ENCODE measurements around the gene ZNF586. TPM values are rescaled to one million over a fixed set of nuclear protein-coding genes. Genes with fewer than 3 reads are reported as not detected.
"Not testable (repeated sequence)": the region's sequence is repeated elsewhere in the genome, so short reads cannot be mapped to it uniquely, and the experiment has no call there.

Gene ZNF586
- total and polyA plus RNA-seq, 8 donors, result 13.2 to 38.1 (median 29.2) TPM

DNA sequence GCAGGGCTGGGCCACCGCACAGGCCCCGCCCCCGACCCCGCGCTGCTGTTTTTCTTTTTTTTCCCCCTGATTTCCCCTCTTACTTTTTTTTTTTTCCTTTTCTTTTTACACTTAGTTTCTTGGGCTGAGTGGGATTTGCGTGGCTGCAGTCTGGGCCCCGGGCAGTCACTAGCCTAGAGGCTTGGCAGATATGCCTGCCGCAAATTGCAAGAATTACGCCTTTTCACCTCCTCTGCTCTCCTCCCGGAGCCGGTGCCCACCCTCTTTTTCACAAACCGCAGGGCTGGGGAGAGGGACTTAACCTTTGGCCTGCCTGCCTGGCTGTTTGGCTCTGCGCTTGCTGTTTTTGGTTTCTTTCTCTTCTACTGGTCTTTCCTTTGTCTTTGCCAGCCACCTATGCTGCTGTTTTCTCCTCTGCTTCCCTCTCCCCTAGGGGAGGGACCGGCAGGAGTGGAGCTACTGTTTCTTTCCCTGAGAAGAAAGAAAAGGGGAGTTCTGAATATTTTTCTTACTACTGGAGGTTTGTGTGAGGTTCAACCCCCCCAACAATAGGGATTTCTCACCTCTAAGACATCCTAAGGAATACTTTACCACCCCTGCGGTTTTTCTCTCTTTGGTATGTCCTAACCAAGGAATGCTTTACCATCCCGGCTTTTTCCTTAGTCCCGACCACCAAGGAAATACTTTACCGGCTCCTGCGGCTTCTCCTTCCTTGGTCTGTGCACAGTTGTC lies 34.3 kb downstream of the ZNF586 start:
- H3K4me3 ChIP-seq, result peak overlapping the region; percentile 37 to 45
- H3K27ac ChIP-seq, result peak overlapping the region; percentile 83 to 87
- no peaks in the 10 kb centered on the region for H3K9me3 ChIP-seq
- DNase-seq, result peak in 2 of 4 donors; percentile 47 to 61
- TF ChIP-seq, protein P1, sequence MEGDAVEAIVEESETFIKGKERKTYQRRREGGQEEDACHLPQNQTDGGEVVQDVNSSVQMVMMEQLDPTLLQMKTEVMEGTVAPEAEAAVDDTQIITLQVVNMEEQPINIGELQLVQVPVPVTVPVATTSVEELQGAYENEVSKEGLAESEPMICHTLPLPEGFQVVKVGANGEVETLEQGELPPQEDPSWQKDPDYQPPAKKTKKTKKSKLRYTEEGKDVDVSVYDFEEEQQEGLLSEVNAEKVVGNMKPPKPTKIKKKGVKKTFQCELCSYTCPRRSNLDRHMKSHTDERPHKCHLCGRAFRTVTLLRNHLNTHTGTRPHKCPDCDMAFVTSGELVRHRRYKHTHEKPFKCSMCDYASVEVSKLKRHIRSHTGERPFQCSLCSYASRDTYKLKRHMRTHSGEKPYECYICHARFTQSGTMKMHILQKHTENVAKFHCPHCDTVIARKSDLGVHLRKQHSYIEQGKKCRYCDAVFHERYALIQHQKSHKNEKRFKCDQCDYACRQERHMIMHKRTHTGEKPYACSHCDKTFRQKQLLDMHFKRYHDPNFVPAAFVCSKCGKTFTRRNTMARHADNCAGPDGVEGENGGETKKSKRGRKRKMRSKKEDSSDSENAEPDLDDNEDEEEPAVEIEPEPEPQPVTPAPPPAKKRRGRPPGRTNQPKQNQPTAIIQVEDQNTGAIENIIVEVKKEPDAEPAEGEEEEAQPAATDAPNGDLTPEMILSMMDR (IDR thresholded peaks at IDR 0.05), result no peak
- peaks cover 12 to 61% of the 10 kb centered on the region in 2 donors for H3K4me1 ChIP-seq
- peak; percentile 62 for ATAC-seq
- H3K27me3 ChIP-seq, result no peaks in the 10 kb centered on the region
- intact Hi-C loops (cut with DNase I), result no loop called here
- H3K36me3 ChIP-seq, result peaks cover 0 to 21% of the 10 kb centered on the region in 2 donors

GRCh38 chr19:57807541-57807940 lies 38.1 kb downstream of the ZNF586 start:
- Histone ChIP-seq H3K27ac (no peak overlapping the region), H3K4me3 (no peak overlapping the region), H3K4me1 (peaks cover 13 to 52% of the 10 kb centered on the region in 2 donors), H3K36me3 (peaks cover 0 to 46% of the 10 kb centered on the region in 2 donors), H3K9me3 (no peaks in the 10 kb centered on the region), H3K27me3 (no peaks in the 10 kb centered on the region)
- intact Hi-C loops (cut with DNase I), result no loop called here
- no peak for DNase-seq
- ATAC-seq, result no peak
- TF ChIP-seq, protein P1 (IDR thresholded peaks at IDR 0.05), result no peak

DNA sequence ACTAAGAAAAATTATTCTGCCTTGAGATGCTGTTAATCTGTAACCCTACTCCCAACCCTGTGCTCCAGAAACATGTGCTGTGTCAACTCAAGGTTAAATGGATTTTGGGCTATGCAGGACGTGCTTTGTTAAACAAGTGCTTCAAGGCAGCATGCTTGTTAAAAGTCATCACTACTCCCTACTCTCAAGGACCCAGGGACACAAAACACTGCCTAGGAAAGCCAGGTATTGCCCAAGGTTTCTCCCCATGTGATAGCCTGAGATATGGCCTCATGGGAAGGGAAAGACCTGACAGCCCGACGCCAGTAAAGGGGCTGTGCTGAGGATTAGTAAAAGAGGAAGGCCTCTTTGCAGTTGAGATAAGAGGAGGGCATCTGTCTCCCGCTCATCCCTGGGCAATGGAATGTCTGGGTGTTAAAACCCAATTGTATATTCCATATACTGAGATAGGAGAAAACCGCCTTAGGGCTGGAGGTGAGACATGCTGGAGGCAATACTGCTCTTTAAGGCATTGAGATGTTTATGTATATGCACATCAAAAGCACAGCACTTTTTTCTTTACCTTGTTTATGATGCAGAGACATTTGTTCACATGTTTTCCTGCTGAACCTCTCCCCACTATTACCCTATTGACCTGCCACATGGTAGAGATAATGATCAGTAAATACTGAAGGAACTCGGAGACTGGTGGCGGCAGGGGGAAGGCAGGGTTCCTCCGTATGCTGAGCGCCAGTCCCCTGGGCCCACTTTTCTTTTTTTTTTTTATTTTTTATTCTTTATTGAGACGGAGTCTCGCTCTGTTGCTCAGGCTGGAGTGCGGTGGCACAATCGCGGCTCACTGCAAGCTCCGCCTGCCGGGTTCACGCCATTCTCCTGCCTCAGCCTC lies 41.2 kb downstream of the ZNF586 start:
- DNase-seq, result peak in 1 of 4 donors; percentile 70
- intact Hi-C loops (cut with DNase I); H3K27me3 ChIP-seq; ATAC-seq; H3K4me3 ChIP-seq; H3K9me3 ChIP-seq; H3K27ac ChIP-seq: not testable (repeated sequence)
- H3K4me1 ChIP-seq, result peaks cover 26 to 43% of the 10 kb centered on the region in 2 donors
- H3K36me3 ChIP-seq, result peaks cover 0 to 46% of the 10 kb centered on the region in 2 donors

DNA sequence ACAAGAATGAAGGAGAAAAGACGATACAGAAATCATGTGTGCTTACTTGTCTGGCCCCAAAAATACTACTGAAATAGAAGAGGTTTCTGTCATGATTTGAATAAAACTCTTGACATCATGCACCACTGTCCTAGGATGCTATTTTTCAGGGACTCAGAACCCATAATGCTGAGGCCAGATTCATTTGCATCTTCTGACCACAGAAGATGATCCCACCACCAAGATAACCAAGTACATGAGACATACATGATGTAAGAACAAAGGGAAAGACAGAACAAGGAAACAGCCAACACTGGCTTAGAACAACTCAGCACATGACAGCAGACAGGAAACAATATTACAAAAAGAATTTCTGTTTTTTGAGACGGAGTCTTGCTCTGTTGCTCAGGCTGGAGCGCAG lies 42.8 kb downstream of the ZNF586 start:
- no peaks in the 10 kb centered on the region for H3K9me3 ChIP-seq
- no peak for DNase-seq
- no peak overlapping the region for H3K4me3 ChIP-seq
- TF ChIP-seq, protein P1 (IDR thresholded peaks at IDR 0.05), result no peak
- H3K36me3 ChIP-seq, result peaks cover 0 to 41% of the 10 kb centered on the region in 2 donors
- peaks cover 26 to 37% of the 10 kb centered on the region in 2 donors for H3K4me1 ChIP-seq
- peak overlapping the region; percentile 26 to 75 for H3K27ac ChIP-seq
- ATAC-seq, result no peak
- H3K27me3 ChIP-seq, result no peaks in the 10 kb centered on the region
- intact Hi-C loops (cut with DNase I), result no loop called here

DNA sequence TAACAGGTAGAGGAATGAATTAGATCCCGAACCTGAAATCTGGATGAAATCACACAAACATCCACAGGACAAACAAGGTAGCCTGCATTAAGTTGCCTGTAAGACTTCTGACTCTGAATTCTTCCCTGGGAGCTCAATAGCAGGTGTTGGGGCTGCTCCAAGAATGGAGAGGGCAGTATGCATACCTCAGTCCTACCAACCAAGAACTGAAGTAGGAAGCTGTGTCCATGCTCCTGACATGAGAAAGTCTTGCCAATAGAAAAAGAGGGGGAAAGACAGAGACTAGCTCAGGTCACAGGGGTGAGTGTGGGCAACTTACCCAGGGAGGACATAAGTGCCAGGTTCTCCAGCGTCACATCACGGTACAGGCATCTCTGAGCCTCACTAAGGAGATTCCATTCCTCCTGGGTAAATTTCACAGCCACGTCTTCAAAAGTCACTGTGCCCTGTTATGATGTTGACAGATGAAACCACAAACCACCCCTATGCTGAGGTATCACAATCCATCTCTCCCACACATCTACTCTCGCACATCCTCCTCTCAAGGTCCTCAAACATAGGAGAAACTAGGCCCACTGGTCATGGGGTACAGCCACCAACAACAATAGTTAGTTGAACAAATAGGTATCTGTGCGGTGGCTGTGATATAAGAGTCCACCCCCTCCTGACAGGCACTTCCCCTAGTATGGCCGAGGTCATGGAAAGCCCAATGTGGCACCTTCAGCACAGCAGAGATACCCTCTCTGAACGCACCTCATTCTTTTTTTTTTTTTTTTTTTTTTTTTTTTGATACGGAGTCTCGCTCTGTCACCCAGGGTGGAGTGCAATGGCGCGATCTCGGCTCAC lies 43.7 kb downstream of the ZNF586 start:
- Histone ChIP-seq H3K36me3 (peaks cover 0 to 31% of the 10 kb centered on the region in 2 donors), H3K4me3 (peak overlapping the region; percentile 76 to 82), H3K27ac (peak overlapping the region; percentile 75 to 77), H3K4me1 (peaks cover 26 to 32% of the 10 kb centered on the region in 2 donors)
- intact Hi-C loops (cut with DNase I); H3K9me3 ChIP-seq; DNase-seq; H3K27me3 ChIP-seq: not testable (repeated sequence)
- peak; percentile 34 for ATAC-seq
